Measurements from ENCODE around the gene SMIM44.
"Not testable (repeated sequence)": the region's sequence is repeated elsewhere in the genome, so short reads cannot be mapped to it uniquely, and the experiment has no call there.

The SMIM44 gene

GRCh38 chr19:3453840-3454239 lies 29.4 kb downstream of the SMIM44 start:
- in situ Hi-C loops (cut with MboI; ENCODE audit: low sequenced_read_pairs, unreplicated experiment), result no loop called here
- TF ChIP-seq, protein P1, sequence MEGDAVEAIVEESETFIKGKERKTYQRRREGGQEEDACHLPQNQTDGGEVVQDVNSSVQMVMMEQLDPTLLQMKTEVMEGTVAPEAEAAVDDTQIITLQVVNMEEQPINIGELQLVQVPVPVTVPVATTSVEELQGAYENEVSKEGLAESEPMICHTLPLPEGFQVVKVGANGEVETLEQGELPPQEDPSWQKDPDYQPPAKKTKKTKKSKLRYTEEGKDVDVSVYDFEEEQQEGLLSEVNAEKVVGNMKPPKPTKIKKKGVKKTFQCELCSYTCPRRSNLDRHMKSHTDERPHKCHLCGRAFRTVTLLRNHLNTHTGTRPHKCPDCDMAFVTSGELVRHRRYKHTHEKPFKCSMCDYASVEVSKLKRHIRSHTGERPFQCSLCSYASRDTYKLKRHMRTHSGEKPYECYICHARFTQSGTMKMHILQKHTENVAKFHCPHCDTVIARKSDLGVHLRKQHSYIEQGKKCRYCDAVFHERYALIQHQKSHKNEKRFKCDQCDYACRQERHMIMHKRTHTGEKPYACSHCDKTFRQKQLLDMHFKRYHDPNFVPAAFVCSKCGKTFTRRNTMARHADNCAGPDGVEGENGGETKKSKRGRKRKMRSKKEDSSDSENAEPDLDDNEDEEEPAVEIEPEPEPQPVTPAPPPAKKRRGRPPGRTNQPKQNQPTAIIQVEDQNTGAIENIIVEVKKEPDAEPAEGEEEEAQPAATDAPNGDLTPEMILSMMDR (IDR thresholded peaks at IDR 0.05; ENCODE audit: borderline replicate concordance, control extremely low read depth, extremely low read depth, insufficient read depth, missing control alignments), result no peak
- no peak for DNase-seq (ENCODE audit: low spot score)

- in situ Hi-C loops (cut with MboI; ENCODE audit: low sequenced_read_pairs, unreplicated experiment); DNase-seq (ENCODE audit: low spot score): not testable (repeated sequence)
Observed at GRCh38 chr19:3452942-3453214, 30.4 kb downstream of the SMIM44 start.

DNA sequence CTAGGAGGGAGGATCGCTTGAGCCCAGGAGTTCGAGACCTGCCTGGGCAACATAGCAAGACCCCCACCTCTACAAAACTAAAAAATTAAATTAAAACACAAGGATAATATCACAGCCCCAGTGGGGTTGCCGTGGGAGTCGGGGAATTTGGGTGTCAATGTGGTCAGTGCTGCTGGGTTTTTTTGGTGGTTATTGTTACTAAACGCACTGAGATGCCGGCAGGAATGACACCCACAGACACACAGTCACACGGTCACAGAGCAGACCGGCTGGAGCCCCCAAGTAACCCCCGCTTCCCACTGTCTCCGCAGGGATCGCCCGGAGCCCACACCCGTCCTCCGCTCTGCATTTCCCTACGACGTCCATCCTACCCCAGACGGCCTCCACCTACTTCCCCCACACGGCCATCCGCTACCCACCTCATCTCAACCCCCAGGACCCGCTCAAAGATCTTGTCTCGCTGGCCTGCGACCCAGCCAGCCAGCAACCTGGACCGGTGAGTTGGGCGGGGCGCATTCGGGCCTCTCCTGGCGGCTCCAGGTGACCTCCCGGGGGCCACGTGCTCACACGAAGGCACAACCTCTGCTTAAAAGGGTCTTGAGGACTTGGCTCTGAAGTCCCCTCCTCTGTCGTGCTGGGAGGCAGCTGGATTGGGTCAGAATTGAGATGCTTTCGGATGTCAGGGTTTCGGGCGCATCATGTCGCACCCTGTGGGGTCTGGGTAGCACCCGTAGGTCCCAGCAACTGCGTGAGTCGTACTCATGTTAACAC lies 30.9 kb downstream of the SMIM44 start:
- in situ Hi-C loops (cut with MboI; ENCODE audit: low sequenced_read_pairs, unreplicated experiment), result no loop called here
- no peak for DNase-seq (ENCODE audit: low spot score)
- TF ChIP-seq, protein P1 (IDR thresholded peaks at IDR 0.05; ENCODE audit: borderline replicate concordance, control extremely low read depth, extremely low read depth, insufficient read depth, missing control alignments), result no peak

GRCh38 chr19:3451451-3451866 lies 31.8 kb downstream of the SMIM44 start:
- in situ Hi-C loops (cut with MboI; ENCODE audit: low sequenced_read_pairs, unreplicated experiment), result no loop called here
- no peak for DNase-seq (ENCODE audit: low spot score)
- TF ChIP-seq, protein P1 (IDR thresholded peaks at IDR 0.05; ENCODE audit: borderline replicate concordance, control extremely low read depth, extremely low read depth, insufficient read depth, missing control alignments), result no peak

GRCh38 chr19:3450796-3451411 lies 32.3 kb downstream of the SMIM44 start:
- in situ Hi-C loops (cut with MboI; ENCODE audit: low sequenced_read_pairs, unreplicated experiment), result no loop called here
- no peak for DNase-seq (ENCODE audit: low spot score)
- TF ChIP-seq, protein P1 (IDR thresholded peaks at IDR 0.05; ENCODE audit: borderline replicate concordance, control extremely low read depth, extremely low read depth, insufficient read depth, missing control alignments), result no peak

DNA sequence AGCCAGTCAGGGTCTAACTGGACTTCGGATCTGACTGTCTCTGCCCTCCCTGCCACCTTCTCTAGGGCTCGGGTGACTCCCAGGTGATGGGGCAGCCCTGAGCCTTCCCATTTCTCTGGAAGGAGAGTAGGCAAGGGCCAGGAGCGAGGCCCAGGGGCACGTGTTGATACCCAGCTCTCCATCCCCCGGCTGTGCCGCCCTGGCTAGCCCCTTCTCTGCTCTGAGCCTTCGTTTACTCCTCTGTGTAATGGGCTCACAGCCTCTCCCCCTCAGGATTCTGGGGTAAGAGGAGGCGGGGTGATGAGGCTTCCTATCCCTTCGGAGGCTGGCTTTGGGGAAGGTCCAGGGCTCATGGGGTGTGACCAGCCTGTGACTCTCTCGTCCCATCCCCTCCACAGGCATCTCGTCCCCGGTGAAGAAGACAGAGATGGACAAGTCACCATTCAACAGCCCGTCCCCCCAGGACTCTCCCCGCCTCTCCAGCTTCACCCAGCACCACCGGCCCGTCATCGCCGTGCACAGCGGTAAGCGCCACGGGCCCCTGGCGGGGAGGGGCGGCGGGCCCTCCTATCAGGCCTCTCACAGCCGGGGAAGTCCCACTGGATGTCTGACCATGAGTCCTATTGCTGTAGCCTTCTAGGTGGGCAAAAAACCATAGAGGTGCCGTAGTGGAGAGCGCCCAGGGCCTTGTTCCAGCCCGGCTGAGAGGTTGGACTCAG lies 34.5 kb downstream of the SMIM44 start:
- DNase-seq (ENCODE audit: low spot score), result no peak
- in situ Hi-C loops (cut with MboI; ENCODE audit: low sequenced_read_pairs, unreplicated experiment), result no loop called here
- TF ChIP-seq, protein P1 (IDR thresholded peaks at IDR 0.05; ENCODE audit: borderline replicate concordance, control extremely low read depth, extremely low read depth, insufficient read depth, missing control alignments), result no peak

- DNase-seq (ENCODE audit: low spot score); in situ Hi-C loops (cut with MboI; ENCODE audit: low sequenced_read_pairs, unreplicated experiment): not testable (repeated sequence)
Observed at GRCh38 chr19:3446657-3447056, 36.6 kb downstream of the SMIM44 start.

Data from GM13976 (cell line).